ENCODE data around the gene NUCB1. TPM values are rescaled to one million over a fixed set of nuclear protein-coding genes. Genes with fewer than 3 reads are reported as not detected.

The NUCB1 gene
- total and polyA plus RNA-seq, 9 of the 15 experiments (the other 6 are each of a cell fraction or from before 2014, with no cell fraction given) = 3.1 to 153 (median 71.7) TPM

DNA sequence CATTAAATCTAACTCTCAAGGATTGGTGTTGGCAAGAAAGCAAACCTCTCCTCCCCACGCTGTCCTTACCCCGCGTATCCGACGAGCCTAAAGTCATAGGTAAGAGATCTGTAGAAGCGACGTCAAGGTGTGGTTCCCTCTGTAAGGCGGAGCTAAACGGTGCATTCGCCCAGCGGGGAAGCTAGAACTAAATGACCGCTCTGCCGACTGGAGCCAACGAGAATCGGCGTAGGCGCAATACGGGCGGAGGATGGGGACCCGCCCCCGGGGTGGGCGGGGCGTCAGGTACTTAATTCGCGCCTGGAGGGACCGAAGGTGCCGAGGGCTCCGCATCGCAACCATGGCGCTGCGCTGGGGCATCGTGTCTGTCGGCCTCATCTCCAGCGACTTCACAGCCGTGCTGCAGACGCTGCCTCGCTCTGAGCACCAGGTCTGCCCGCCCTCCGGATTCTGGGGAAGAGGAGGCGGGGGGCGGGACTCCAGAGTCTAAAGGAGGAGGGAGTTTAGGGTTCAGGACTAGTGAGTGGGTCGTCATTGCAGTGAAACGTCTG is 33.3 kb downstream of the NUCB1 start, which contains the start of gene DHDH (continued):
- no peak for TF ChIP-seq RNF219 (CRISPR knock-in tag; IDR thresholded peaks at IDR 0.05)
- TF ChIP-seq NRF1 (conservative IDR thresholded peaks at IDR 0.05 in 1 of 2, IDR thresholded peaks at IDR 0.05 in 1 of 2) = peak; percentile 78 to 81
- TF ChIP-seq SMAD2 (IDR thresholded peaks at IDR 0.05; ENCODE audit: low read depth, low read length) = no peak
- TF ChIP-seq CBX8 (IDR thresholded peaks at IDR 0.05; ENCODE audit: borderline replicate concordance, extremely low read depth, low read depth, low read length, poor library complexity, severe bottlenecking) = no peak
- TF ChIP-seq SUPT5H (IDR thresholded peaks at IDR 0.05) = peak; percentile 58
- TF ChIP-seq POLR2H (tag; IDR thresholded peaks at IDR 0.05; ENCODE audit: low read depth) = peak; percentile 53; the same call in 1 of the 2 replicates
- TF ChIP-seq SP2 (IDR thresholded peaks at IDR 0.05; ENCODE audit: extremely low read depth, low read depth, low read length, poor library complexity, severe bottlenecking) = no peak
- no peak for TF ChIP-seq CAMTA2 (CRISPR knock-in tag; conservative IDR thresholded peaks at IDR 0.05)
- TF ChIP-seq ZNF143 (CRISPR knock-in tag; IDR thresholded peaks at IDR 0.05) = no peak
- peak; percentile 9; the same call in 1 of the 2 replicates for TF ChIP-seq ELF4 (CRISPR knock-in tag; IDR thresholded peaks at IDR 0.05)
- peak in 2 of 3 experiments; percentile 72 to 86 for TF ChIP-seq YY1 (IDR thresholded peaks at IDR 0.05; ENCODE audit: borderline replicate concordance in 1 of 3, control insufficient read depth in 1 of 3, extremely low read depth in 1 of 3, insufficient read depth in 3 of 3, insufficient read length in 1 of 3, insufficient replicate concordance in 2 of 3, low read depth in 1 of 3, low read length in 2 of 3)
- TF ChIP-seq U2AF2 (optimal IDR thresholded peaks at IDR 0.05; ENCODE audit: low read depth, low read length) = no peak
- TF ChIP-seq NR3C1 (CRISPR knock-in tag; IDR thresholded peaks at IDR 0.05) = no peak
- TF ChIP-seq LCOR (CRISPR knock-in tag; IDR thresholded peaks at IDR 0.05) = no peak
- TF ChIP-seq CTBP1 (IDR thresholded peaks at IDR 0.05; ENCODE audit: borderline replicate concordance) = peak; percentile 87
- TF ChIP-seq, protein P1, sequence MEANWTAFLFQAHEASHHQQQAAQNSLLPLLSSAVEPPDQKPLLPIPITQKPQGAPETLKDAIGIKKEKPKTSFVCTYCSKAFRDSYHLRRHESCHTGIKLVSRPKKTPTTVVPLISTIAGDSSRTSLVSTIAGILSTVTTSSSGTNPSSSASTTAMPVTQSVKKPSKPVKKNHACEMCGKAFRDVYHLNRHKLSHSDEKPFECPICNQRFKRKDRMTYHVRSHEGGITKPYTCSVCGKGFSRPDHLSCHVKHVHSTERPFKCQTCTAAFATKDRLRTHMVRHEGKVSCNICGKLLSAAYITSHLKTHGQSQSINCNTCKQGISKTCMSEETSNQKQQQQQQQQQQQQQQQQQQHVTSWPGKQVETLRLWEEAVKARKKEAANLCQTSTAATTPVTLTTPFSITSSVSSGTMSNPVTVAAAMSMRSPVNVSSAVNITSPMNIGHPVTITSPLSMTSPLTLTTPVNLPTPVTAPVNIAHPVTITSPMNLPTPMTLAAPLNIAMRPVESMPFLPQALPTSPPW (CRISPR knock-in tag; IDR thresholded peaks at IDR 0.05) = peak; percentile 47; the same call in 1 of the 2 replicates
- TF ChIP-seq HMGN3 (IDR thresholded peaks at IDR 0.05; ENCODE audit: borderline replicate concordance, extremely low read depth, insufficient read length, low read depth, low read length) = peak; percentile 91
- peak; percentile 68 for TF ChIP-seq TAF1 (IDR thresholded peaks at IDR 0.05; ENCODE audit: control insufficient read depth, extremely low read depth, insufficient read depth, low read length, severe bottlenecking)
- TF ChIP-seq PML (IDR thresholded peaks at IDR 0.05; ENCODE audit: low read length) = 0 out of 2 replicates have a peak, but pooled peaks have one; percentile 14
- peak; percentile 55; the same call in 1 of the 2 replicates for TF ChIP-seq CREM (IDR thresholded peaks at IDR 0.05; ENCODE audit: low read depth)
- peak; percentile 43 for TF ChIP-seq ZKSCAN1 (IDR thresholded peaks at IDR 0.05; ENCODE audit: low read depth, low read length)
- TF ChIP-seq KDM2B (CRISPR knock-in tag; IDR thresholded peaks at IDR 0.05) = 0 out of 2 replicates have a peak, but pooled peaks have one; percentile 31
- 0 out of 2 replicates have a peak, but pooled peaks have one; percentile 3 for TF ChIP-seq DEAF1 (CRISPR knock-in tag; IDR thresholded peaks at IDR 0.05)
